ENCODE measurements around the gene VIL1.

DNA sequence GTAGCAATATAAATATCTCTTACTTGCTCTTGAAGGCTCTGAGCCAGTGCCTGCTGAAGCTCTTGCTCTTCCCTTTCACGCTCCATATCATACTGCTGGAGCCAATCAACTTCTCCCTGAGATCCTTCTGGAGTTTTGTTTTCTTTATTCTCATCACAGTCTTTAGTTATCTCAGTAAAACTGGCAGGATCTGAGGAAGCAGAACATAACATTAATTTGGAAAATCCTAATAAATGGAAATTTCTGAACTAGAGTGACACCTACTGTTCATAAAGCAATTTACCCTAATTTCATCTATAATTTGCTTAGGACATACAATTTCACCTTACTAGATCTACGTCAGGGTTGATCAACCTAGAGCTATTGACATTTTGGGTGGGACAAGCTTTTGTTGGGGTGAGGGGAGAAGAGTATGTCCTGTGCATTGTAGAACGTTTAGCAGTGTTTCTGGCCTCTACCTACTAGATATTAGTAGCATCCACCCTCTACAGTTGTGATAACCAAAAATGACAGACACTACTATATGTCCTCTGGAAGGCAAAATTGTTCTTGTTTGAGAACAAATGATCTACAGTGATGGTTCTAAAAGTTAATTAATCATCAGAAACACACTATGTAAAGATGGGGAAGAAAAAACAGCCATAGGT, 47.2 kb downstream of the VIL1 start:
- TF ChIP-seq ZNF423 (CRISPR knock-in tag; IDR thresholded peaks at IDR 0.05) (no peak), USF2 (CRISPR knock-in tag; IDR thresholded peaks at IDR 0.05) (no peak), GRHL2 (CRISPR knock-in tag; IDR thresholded peaks at IDR 0.05; ENCODE audit: insufficient replicate concordance, severe bottlenecking) (no peak), ZNF263 (CRISPR knock-in tag; IDR thresholded peaks at IDR 0.05; ENCODE audit: low read depth) (no peak)
- TF ChIP-seq, protein P1, sequence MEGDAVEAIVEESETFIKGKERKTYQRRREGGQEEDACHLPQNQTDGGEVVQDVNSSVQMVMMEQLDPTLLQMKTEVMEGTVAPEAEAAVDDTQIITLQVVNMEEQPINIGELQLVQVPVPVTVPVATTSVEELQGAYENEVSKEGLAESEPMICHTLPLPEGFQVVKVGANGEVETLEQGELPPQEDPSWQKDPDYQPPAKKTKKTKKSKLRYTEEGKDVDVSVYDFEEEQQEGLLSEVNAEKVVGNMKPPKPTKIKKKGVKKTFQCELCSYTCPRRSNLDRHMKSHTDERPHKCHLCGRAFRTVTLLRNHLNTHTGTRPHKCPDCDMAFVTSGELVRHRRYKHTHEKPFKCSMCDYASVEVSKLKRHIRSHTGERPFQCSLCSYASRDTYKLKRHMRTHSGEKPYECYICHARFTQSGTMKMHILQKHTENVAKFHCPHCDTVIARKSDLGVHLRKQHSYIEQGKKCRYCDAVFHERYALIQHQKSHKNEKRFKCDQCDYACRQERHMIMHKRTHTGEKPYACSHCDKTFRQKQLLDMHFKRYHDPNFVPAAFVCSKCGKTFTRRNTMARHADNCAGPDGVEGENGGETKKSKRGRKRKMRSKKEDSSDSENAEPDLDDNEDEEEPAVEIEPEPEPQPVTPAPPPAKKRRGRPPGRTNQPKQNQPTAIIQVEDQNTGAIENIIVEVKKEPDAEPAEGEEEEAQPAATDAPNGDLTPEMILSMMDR (IDR thresholded peaks at IDR 0.05) = no peak
- TF ChIP-seq, protein P2, sequence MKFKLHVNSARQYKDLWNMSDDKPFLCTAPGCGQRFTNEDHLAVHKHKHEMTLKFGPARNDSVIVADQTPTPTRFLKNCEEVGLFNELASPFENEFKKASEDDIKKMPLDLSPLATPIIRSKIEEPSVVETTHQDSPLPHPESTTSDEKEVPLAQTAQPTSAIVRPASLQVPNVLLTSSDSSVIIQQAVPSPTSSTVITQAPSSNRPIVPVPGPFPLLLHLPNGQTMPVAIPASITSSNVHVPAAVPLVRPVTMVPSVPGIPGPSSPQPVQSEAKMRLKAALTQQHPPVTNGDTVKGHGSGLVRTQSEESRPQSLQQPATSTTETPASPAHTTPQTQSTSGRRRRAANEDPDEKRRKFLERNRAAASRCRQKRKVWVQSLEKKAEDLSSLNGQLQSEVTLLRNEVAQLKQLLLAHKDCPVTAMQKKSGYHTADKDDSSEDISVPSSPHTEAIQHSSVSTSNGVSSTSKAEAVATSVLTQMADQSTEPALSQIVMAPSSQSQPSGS (CRISPR knock-in tag; IDR thresholded peaks at IDR 0.05; ENCODE audit: borderline replicate concordance, low read depth) = no peak
